NK-92 (cell line): ENCODE results near the gene RNF150.

Experiments
- DNase-seq: peaks from one replicate; lab custom pipeline; 2025; ENCODE audit not compliant: unreplicated experiment; lab: John Stamatoyannopoulos, UW

Gene RNF150

GRCh38 chr4:141132072-141132708 is 1.1 kb downstream of the RNF150 start:
- no peak for DNase-seq

- no peak for DNase-seq
Measured at GRCh38 chr4:141131723-141132071, 1.6 kb downstream of the RNF150 start.

GRCh38 chr4:141130947-141131605 is 2.2 kb downstream of the RNF150 start:
- DNase-seq = no peak

- no peak for DNase-seq
Measured at GRCh38 chr4:141127884-141128283, 5.4 kb downstream of the RNF150 start.

- DNase-seq = no peak
Measured at GRCh38 chr4:141126769-141127168, 6.5 kb downstream of the RNF150 start.

GRCh38 chr4:141124224-141124623 is 9.0 kb downstream of the RNF150 start:
- DNase-seq = no peak

GRCh38 chr4:141121768-141122454 is 11.4 kb downstream of the RNF150 start:
- no peak for DNase-seq

- DNase-seq = no peak
Measured at GRCh38 chr4:141121101-141121500, 12.2 kb downstream of the RNF150 start.

- no peak for DNase-seq
Measured at GRCh38 chr4:141120036-141120593, 13.2 kb downstream of the RNF150 start.

- no peak for DNase-seq
Measured at GRCh38 chr4:141119071-141119470, 14.2 kb downstream of the RNF150 start.

- DNase-seq = no peak
Measured at GRCh38 chr4:141118381-141118780, 14.9 kb downstream of the RNF150 start.

- DNase-seq = no peak
Measured at GRCh38 chr4:141117935-141118334, 15.3 kb downstream of the RNF150 start.

- DNase-seq = no peak
Measured at GRCh38 chr4:141109983-141110382, 23.3 kb downstream of the RNF150 start.

- no peak for DNase-seq
Measured at GRCh38 chr4:141107927-141108326, 25.3 kb downstream of the RNF150 start.

- no peak for DNase-seq
Measured at GRCh38 chr4:141102367-141102766, 30.9 kb downstream of the RNF150 start.

- no peak for DNase-seq
Measured at GRCh38 chr4:141101511-141101910, 31.8 kb downstream of the RNF150 start.

- no peak for DNase-seq
Measured at GRCh38 chr4:141099326-141099725, 33.9 kb downstream of the RNF150 start.

GRCh38 chr4:141098163-141098562 is 35.1 kb downstream of the RNF150 start:
- no peak for DNase-seq

- no peak for DNase-seq
Measured at GRCh38 chr4:141090473-141090872, 42.8 kb downstream of the RNF150 start.

- DNase-seq = no peak
Measured at GRCh38 chr4:141081921-141082395, 51.3 kb downstream of the RNF150 start.

GRCh38 chr4:141080668-141081067 is 52.6 kb downstream of the RNF150 start:
- DNase-seq = no peak

- no peak for DNase-seq
Measured at GRCh38 chr4:141079393-141079930, 53.8 kb downstream of the RNF150 start.
